Tibial nerve (tissue), 3 donors: ENCODE results near the gene SIRPA.

Source experiments
- CTCF ChIP-seq, 5 experiments: fragments of 200-600 bp in 3 of 5; fragments of 450-650 bp in 2 of 5; sonication (generic) in 3 of 5; IDR thresholded peaks; one replicate each; pipeline ENCODE4 v1.5.1; 2016 to 2019; ENCODE audit warnings: antibody characterized with exemption in 5 of 5, mild to moderate bottlenecking in 3 of 5, moderate library complexity in 2 of 5
- POLR2A ChIP-seq, 2 donors: fragments of 450-650 bp; IDR thresholded peaks; one replicate each; pipeline ENCODE4 v1.6.1; 2017; ENCODE audit warnings: antibody characterized with exemption in 2 of 2, mild to moderate bottlenecking in 2 of 2, moderate library complexity in 2 of 2

GRCh38 chr20:1870792-1871550 is 24.2 kb upstream of the SIRPA start:
- TF ChIP-seq POLR2A (IDR thresholded peaks at IDR 0.05), result no peak
- no peak for TF ChIP-seq CTCF (IDR thresholded peaks at IDR 0.05)
